Measurements from ENCODE around the gene GGT1. TPM values are rescaled to one million over a fixed set of nuclear protein-coding genes. Genes with fewer than 3 reads are reported as not detected.

Gene GGT1
- total RNA-seq, 4 donors from 2014 or later: 1.5 to 6.9 (median 4.2) TPM

Other genes with a start within 250 kb of the GGT1 start
- 1 to 10 TPM in 2 of 4 donors, under 1 TPM in 2; 0.39 to 8.4 (median 1.3) TPM for gene ADORA2A, start 175.6 kb upstream of the GGT1 start, total RNA-seq
- gene UPB1, start 107.9 kb upstream of the GGT1 start, total RNA-seq: 1 to 10 TPM in 3 of 4 donors, under 1 TPM in 1; 0.99 to 2.1 (median 1.9) TPM
- 100 to 1,000 TPM in 1 of 4 donors, 10 to 100 TPM in 3; 67.0 to 124 (median 95.9) TPM for gene GUCD1, start 48.1 kb upstream of the GGT1 start, total RNA-seq
- 100 to 1,000 TPM; 108 to 134 (median 116) TPM for gene SNRPD3, start 47.2 kb upstream of the GGT1 start, total RNA-seq
- gene LRRC75B, start 10.1 kb upstream of the GGT1 start, total RNA-seq: 10 to 100 TPM; 12.5 to 19.2 (median 16.5) TPM
- gene PIWIL3, start 171.5 kb downstream of the GGT1 start, total RNA-seq: under 1 TPM in 1 of 4 donors, not detected in 3; 0.38 TPM
- gene SGSM1, start 203.0 kb downstream of the GGT1 start, total RNA-seq: 1 to 10 TPM; 3.5 to 6.1 (median 4.4) TPM